ENCODE results near the gene ZNF841. TPM values are rescaled to one million over a fixed set of nuclear protein-coding genes. Genes with fewer than 3 reads are reported as not detected.

The ZNF841 gene
- total RNA-seq, 2 donors from 2014 or later: 46.3 to 105 TPM

DNA sequence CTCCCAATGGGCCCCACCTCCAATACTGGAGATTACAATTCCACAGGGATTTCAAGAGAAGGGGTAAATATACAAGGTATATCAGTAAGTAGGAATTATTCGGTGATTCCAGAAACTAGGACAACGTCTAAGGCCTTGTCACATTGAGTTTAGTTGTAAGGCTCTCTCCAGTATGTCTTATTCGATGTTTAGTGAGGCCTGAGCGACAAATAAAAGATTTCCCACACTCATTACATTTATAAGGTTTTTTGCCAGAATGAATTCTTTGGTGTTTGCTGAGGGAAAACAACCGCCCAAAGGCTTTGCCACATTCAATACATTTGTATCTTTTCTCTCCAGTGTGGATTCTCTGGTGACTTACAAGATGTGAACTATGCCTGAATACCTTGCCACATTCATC is 19.1 kb upstream of the ZNF841 start:
- H3K36me3 ChIP-seq: peaks cover 47% of the 10 kb centered on the region
- H3K27me3 ChIP-seq (replicated peaks; ENCODE audit: insufficient read depth): no peaks in the 10 kb centered on the region
- TF ChIP-seq, protein P1, sequence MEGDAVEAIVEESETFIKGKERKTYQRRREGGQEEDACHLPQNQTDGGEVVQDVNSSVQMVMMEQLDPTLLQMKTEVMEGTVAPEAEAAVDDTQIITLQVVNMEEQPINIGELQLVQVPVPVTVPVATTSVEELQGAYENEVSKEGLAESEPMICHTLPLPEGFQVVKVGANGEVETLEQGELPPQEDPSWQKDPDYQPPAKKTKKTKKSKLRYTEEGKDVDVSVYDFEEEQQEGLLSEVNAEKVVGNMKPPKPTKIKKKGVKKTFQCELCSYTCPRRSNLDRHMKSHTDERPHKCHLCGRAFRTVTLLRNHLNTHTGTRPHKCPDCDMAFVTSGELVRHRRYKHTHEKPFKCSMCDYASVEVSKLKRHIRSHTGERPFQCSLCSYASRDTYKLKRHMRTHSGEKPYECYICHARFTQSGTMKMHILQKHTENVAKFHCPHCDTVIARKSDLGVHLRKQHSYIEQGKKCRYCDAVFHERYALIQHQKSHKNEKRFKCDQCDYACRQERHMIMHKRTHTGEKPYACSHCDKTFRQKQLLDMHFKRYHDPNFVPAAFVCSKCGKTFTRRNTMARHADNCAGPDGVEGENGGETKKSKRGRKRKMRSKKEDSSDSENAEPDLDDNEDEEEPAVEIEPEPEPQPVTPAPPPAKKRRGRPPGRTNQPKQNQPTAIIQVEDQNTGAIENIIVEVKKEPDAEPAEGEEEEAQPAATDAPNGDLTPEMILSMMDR (IDR thresholded peaks at IDR 0.05): no peak
- H3K4me1 ChIP-seq (ENCODE audit: control insufficient read depth in 1 of 2, low read depth in 2 of 2): no peaks in the 10 kb centered on the region
- H3K9me3 ChIP-seq: peaks cover 99% of the 10 kb centered on the region
- peak overlapping the region; percentile 35 for H3K4me3 ChIP-seq
- no peak overlapping the region for H3K27ac ChIP-seq
- no peak for ATAC-seq (ENCODE audit: insufficient number of reproducible peaks, low FRiP score, low read depth)
- no peak for DNase-seq (ENCODE audit: low spot score)

DNA sequence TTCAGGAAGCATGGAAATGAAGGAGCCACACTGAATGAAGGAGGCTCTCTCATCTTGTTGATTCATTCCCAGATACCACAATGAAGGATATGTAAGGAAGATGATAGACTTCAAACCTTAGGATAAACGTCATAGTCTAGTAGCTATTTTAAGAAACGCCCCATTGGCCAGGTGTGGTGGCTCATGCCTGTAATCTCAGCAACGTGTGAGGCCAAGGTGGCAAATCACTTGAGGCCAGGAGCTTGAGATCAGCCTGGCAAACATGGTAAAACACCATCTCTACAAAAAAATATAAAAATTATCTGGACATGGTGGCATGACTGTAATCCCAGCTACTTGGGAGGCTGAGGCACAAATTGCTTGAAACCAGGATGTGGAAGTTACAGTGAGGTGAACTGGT is 17.1 kb upstream of the ZNF841 start:
- ATAC-seq (ENCODE audit: insufficient number of reproducible peaks, low FRiP score, low read depth) (no peak), DNase-seq (ENCODE audit: low spot score) (no peak)
- TF ChIP-seq, protein P1 (IDR thresholded peaks at IDR 0.05): no peak
- H3K4me3 ChIP-seq: no peak overlapping the region
- no peaks in the 10 kb centered on the region for H3K4me1 ChIP-seq (ENCODE audit: control insufficient read depth in 1 of 2, low read depth in 2 of 2)
- no peak overlapping the region for H3K27ac ChIP-seq
- no peaks in the 10 kb centered on the region for H3K27me3 ChIP-seq (replicated peaks; ENCODE audit: insufficient read depth)
- peaks cover 99% of the 10 kb centered on the region for H3K9me3 ChIP-seq
- peaks cover 28% of the 10 kb centered on the region for H3K36me3 ChIP-seq

DNA sequence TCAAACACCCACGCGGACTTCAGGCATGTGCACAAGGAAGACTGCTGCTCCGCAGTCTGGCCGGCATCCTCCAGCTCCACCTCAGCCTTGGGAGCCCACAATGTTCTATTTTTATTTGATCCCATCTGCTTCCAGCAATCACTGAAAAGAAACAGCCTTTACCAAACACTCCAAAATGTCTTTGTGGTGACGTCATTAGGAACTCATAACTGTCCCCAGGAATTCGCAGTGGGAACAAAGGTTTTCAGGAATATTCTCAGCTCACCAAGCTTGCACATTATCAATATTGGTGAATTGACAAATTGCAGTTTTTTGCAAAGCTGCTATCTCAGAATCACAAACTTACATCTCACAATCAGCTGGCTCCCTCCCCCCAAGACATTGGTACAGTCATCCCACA is 15.2 kb upstream of the ZNF841 start:
- Histone ChIP-seq H3K4me3 (no peak overlapping the region), H3K4me1 (ENCODE audit: control insufficient read depth in 1 of 2, low read depth in 2 of 2) (no peaks in the 10 kb centered on the region), H3K27ac (no peak overlapping the region), H3K9me3 (peaks cover 97% of the 10 kb centered on the region), H3K27me3 (replicated peaks; ENCODE audit: insufficient read depth) (no peaks in the 10 kb centered on the region), H3K36me3 (peaks cover 11% of the 10 kb centered on the region)
- TF ChIP-seq, protein P1 (IDR thresholded peaks at IDR 0.05): no peak
- no peak for DNase-seq (ENCODE audit: low spot score)
- ATAC-seq (ENCODE audit: insufficient number of reproducible peaks, low FRiP score, low read depth): no peak

DNA sequence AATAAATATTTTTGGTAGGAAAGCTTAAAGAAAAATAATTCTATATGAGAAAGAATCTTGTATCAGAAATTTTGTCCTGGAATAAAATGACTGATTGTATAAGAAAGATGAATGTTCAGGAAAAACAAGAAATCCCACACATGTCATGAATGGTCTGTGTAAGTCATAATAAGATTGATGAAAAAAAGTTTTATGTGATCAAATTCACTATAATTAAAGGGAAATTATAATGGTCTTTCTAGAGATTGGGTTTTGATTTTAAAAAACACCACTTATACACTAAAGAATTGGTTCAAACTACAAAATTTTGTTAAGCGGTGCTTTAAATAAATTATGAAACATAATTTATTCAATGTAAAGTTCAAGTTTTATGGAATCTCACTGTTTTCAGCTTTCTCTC is 7.2 kb upstream of the ZNF841 start:
- TF ChIP-seq, protein P1 (IDR thresholded peaks at IDR 0.05): no peak
- no peak overlapping the region for H3K4me3 ChIP-seq
- H3K27ac ChIP-seq: no peak overlapping the region
- no peak for DNase-seq (ENCODE audit: low spot score)
- H3K27me3 ChIP-seq (replicated peaks; ENCODE audit: insufficient read depth): no peaks in the 10 kb centered on the region
- H3K9me3 ChIP-seq: peaks cover 35% of the 10 kb centered on the region
- no peak for ATAC-seq (ENCODE audit: insufficient number of reproducible peaks, low FRiP score, low read depth)
- H3K4me1 ChIP-seq (ENCODE audit: control insufficient read depth in 1 of 2, low read depth in 2 of 2): no peaks in the 10 kb centered on the region
- no peaks in the 10 kb centered on the region for H3K36me3 ChIP-seq

DNA sequence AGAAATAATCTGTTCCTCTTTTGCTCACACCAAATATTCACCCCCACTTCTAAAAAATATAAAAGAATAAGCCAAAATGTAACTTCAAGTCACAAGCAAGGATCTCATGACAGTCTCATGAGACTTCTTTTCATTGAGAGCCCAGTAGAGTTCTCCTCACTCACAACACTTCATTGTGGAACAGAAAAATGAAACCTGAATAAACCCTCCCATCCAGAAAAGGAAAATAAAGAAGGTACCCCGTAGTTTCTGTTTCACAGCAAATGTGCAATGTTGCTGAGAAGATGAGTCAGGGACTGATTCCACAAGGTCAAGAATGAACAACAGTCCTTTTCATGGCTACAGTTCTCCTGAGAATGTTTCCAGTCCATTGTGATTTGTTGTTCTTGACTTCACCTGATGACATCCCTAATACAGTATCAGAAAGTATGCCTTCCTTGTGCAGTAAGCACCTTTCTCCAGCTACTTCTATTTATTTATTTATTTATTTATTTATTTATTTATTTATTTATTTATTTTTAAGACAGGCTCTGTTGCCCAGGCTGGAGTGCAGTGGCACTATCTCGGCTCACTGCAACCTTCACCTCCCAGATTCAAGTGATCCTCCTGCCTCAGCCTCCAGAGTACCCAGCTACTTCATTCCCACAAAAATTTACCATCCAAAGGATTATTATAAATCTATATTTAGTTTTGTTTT is 6.4 kb upstream of the ZNF841 start:
- H3K4me3 ChIP-seq: no peak overlapping the region
- H3K27ac ChIP-seq: no peak overlapping the region
- no peak for ATAC-seq (ENCODE audit: insufficient number of reproducible peaks, low FRiP score, low read depth)
- no peaks in the 10 kb centered on the region for H3K4me1 ChIP-seq (ENCODE audit: control insufficient read depth in 1 of 2, low read depth in 2 of 2)
- DNase-seq (ENCODE audit: low spot score): no peak
- no peaks in the 10 kb centered on the region for H3K36me3 ChIP-seq
- TF ChIP-seq, protein P1 (IDR thresholded peaks at IDR 0.05): no peak
- H3K9me3 ChIP-seq: peaks cover 33% of the 10 kb centered on the region
- no peaks in the 10 kb centered on the region for H3K27me3 ChIP-seq (replicated peaks; ENCODE audit: insufficient read depth)

All from thoracic aorta (tissue), 2 donors.